HepG2 (cell line): Measurements from ENCODE around the gene DOCK1. TPM values are rescaled to one million over a fixed set of nuclear protein-coding genes. Genes with fewer than 3 reads are reported as not detected.

ENCODE experiments used
- BCL3 ChIP-seq: sonication (generic); formaldehyde crosslinking; IDR thresholded peaks from 2 replicates; pipeline ENCODE4 v1.5.1; 2020; ENCODE audit warnings: mild to moderate bottlenecking, missing genetic modification reagents, moderate library complexity
- CERS6 ChIP-seq: sonication (generic); formaldehyde crosslinking; IDR thresholded peaks from 2 replicates; pipeline ENCODE4 v1.5.0; 2020; ENCODE audit warnings: missing genetic modification reagents
- CREB1 ChIP-seq, 2 experiments: fragments of 450-650 bp in 1 of 2; IDR thresholded peaks; 2 replicates each; pipeline ENCODE4 v1.6.1; 2016 to 2017; ENCODE audit warnings: control low read depth in 1 of 2, mild to moderate bottlenecking in 1 of 2, missing compliant biosample characterization in 1 of 2, missing genetic modification characterization in 1 of 2
- CSRNP1 ChIP-seq: sonication (generic); formaldehyde crosslinking; IDR thresholded peaks from 2 replicates; pipeline ENCODE4 v1.8.1; 2023; ENCODE audit warnings: mild to moderate bottlenecking, missing genetic modification reagents
- MAFF ChIP-seq: IDR thresholded peaks from 2 replicates; pipeline ENCODE4 v1.6.1; 2011; ENCODE audit warnings: low read depth, low read length, improper control_type of control experiment
- NAIF1 ChIP-seq: sonication (generic); formaldehyde crosslinking; IDR thresholded peaks from 2 replicates; pipeline ENCODE4 v1.5.0; 2020; ENCODE audit warnings: mild to moderate bottlenecking, missing genetic modification reagents, borderline replicate concordance
- NCOR1 ChIP-seq: fragments of 200-600 bp; sonication (generic); IDR thresholded peaks from 2 replicates; pipeline ENCODE4 v1.7.0; 2017; ENCODE audit warnings: antibody characterized with exemption, low read length, borderline replicate concordance
- PAF1 ChIP-seq: IDR thresholded peaks from 2 replicates; pipeline ENCODE4 v1.6.1; 2016; ENCODE audit warnings: missing genetic modification reagents, missing compliant biosample characterization
- RELA ChIP-seq: sonication (generic); formaldehyde crosslinking; IDR thresholded peaks from 2 replicates; pipeline ENCODE4 v1.4.0; 2020; ENCODE audit warnings: missing genetic modification reagents
- RERE ChIP-seq: IDR thresholded peaks from 2 replicates; pipeline ENCODE4 v1.6.1; 2016; ENCODE audit warnings: low read depth, missing genetic modification reagents, missing compliant biosample characterization
- ZFAT ChIP-seq: sonication (generic); formaldehyde crosslinking; conservative IDR thresholded peaks from 2 replicates; pipeline ENCODE4 v1.8.1; 2023; ENCODE audit warnings: missing genetic modification reagents, inconsistent platforms
- ZNF10 ChIP-seq: sonication (generic); formaldehyde crosslinking; IDR thresholded peaks from 2 replicates; pipeline ENCODE4 v1.4.0; 2020; ENCODE audit warnings: mild to moderate bottlenecking, low read depth, missing genetic modification reagents, borderline replicate concordance
- ZNF282 ChIP-seq: fragments of 450-650 bp; IDR thresholded peaks from 2 replicates; pipeline ENCODE4 v1.6.1; 2018; ENCODE audit not compliant: partially characterized antibody
- ZNF605 ChIP-seq: sonication (generic); formaldehyde crosslinking; IDR thresholded peaks from 2 replicates; pipeline ENCODE4 v1.8.0; 2022; ENCODE audit warnings: mild to moderate bottlenecking, missing genetic modification reagents
- ZNF607 ChIP-seq: sonication (generic); formaldehyde crosslinking; IDR thresholded peaks from 2 replicates; pipeline ENCODE4 v1.5.1; 2020; ENCODE audit warnings: missing genetic modification reagents, mild to moderate bottlenecking, borderline replicate concordance
- ZNF672 ChIP-seq: sonication (generic); formaldehyde crosslinking; IDR thresholded peaks from 2 replicates; pipeline ENCODE4 v1.8.1; 2022; ENCODE audit warnings: missing genetic modification reagents
- ZNF850 ChIP-seq: sonication (generic); formaldehyde crosslinking; conservative IDR thresholded peaks from 2 replicates; pipeline ENCODE4 v1.9.0; 2021; ENCODE audit warnings: mild to moderate bottlenecking, missing genetic modification reagents
- polyA plus RNA-seq, 8 experiments: library from polyadenylated mRNA; depleted of rRNA in 3 of 8; stranded (reverse) in 7 of 8; unstranded in 1 of 8; fragments of >200 nt; fragmentation: Illumina TruSeq in 4 of 8; extraction: Trizol in 4 of 8; gene quantifications; 2 replicates each; pipeline versions ENCODE4 v1.2.1 to v1.2.3, GENCODE V29; 2011 to 2016; ENCODE audit warnings: low read depth in 4 of 8, missing spikeins in 1 of 8, mixed read lengths in 1 of 8; ENCODE audit not compliant: insufficient read depth in 1 of 8
- total RNA-seq, 5 experiments: library from RNA; depleted of rRNA; stranded (reverse); fragments of >200 nt; fragmentation: Illumina TruSeq; extraction: Trizol; gene quantifications; 2 replicates each; pipeline ENCODE4 v1.2.3, GENCODE V29; 2016; ENCODE audit warnings: low read depth in 1 of 5
- TF ChIP-seq, protein P1 (sequence below): fragments of 450-650 bp; IDR thresholded peaks from 2 replicates; pipeline ENCODE4 v1.6.1; 2017

DOCK1 gene
- total and polyA plus RNA-seq, 2 of the 13 experiments (the other 11 are each of a cell fraction or from before 2014, with no cell fraction given) = 8.3 to 25.5 TPM

DNA sequence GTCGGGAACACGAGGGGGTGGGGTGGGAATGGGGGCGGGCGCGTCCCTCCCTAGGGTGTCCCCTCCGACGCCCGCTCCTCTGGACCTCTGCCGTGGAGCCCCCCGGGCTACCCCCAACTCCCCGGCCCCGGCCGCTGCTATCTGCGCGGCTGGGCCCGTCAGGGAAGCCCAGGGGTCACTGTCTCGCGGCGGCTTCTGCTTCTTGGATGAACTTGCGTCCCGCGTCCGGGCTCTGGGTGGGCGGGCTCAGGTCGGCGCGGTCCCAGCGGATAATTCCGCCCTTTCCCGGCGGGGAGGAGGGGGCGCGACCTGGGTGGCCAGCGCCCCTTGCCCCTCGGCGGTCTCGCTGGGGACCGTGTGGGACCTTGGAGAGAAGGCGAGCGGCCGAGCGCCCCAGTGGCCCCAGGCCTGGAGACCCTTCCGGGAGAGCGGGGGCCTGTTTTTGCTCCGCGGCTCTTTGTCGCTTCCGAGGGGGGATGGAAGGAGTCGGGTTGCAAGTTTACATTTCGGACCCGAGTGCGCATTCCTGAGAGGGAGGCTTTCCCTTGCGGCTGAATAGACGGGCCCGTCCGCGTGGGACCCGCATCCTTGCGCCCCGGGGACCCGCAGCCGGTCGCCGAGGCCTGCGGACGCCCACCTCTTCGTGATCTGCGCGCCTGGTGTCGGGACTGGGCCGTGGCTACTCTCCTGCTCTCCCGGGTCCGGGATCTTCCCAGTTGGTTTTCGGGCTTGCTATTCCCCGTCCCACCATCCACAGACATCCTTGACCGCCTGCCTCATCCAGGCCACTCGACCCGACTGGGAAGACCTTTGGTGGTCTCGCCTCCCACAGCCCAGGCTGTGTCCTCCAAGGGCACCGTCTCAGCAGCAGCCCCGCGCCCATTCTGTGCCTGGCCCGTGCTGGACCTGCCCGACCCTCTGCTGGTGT is 812 bp downstream of the DOCK1 start (continued):
- TF ChIP-seq CERS6 (CRISPR knock-in tag) = no peak
- TF ChIP-seq MAFF = no peak
- 0 out of 2 replicates have a peak, but pooled peaks have one; percentile 37 for TF ChIP-seq CSRNP1
- no peak for TF ChIP-seq ZNF282
- no peak for TF ChIP-seq NAIF1 (CRISPR knock-in tag)
- no peak for TF ChIP-seq ZNF672 (CRISPR knock-in tag)
- TF ChIP-seq PAF1 (CRISPR knock-in tag) = no peak
- no peak for TF ChIP-seq BCL3 (CRISPR knock-in tag)
- TF ChIP-seq ZNF10 = no peak
- TF ChIP-seq ZNF607 (CRISPR knock-in tag) = no peak
- TF ChIP-seq ZFAT = no peak
- no peak for TF ChIP-seq CREB1 (IDR thresholded peaks at IDR 0.05)
- TF ChIP-seq CREB1 (CRISPR knock-in tag; IDR thresholded peaks at IDR 0.05) = no peak
- no peak for TF ChIP-seq NCOR1
- TF ChIP-seq ZNF850 (CRISPR knock-in tag) = no peak
- TF ChIP-seq, protein P1, sequence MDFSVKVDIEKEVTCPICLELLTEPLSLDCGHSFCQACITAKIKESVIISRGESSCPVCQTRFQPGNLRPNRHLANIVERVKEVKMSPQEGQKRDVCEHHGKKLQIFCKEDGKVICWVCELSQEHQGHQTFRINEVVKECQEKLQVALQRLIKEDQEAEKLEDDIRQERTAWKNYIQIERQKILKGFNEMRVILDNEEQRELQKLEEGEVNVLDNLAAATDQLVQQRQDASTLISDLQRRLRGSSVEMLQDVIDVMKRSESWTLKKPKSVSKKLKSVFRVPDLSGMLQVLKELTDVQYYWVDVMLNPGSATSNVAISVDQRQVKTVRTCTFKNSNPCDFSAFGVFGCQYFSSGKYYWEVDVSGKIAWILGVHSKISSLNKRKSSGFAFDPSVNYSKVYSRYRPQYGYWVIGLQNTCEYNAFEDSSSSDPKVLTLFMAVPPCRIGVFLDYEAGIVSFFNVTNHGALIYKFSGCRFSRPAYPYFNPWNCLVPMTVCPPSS = no peak
- no peak for TF ChIP-seq ZNF605 (CRISPR knock-in tag)
- no peak for TF ChIP-seq RERE (CRISPR knock-in tag)
- TF ChIP-seq RELA (CRISPR knock-in tag) = no peak
